IPS-18a (cell line): Measurements from ENCODE around the gene LIME1.
A peak's percentile ranks its signal among the peaks of the same experiment; 100 is the strongest.
"Not testable (repeated sequence)": the region's sequence is repeated elsewhere in the genome, so short reads cannot be mapped to it uniquely, and the experiment has no call there.

Experiments used
- H3K27ac ChIP-seq: one replicate; pipeline ENCODE4 v1.5.1; 2013; ENCODE audit warnings: low read length
- H3K27me3 ChIP-seq: one replicate; pipeline ENCODE4 v1.6.1; 2013; ENCODE audit warnings: mild to moderate bottlenecking, low read length; ENCODE audit not compliant: control insufficient read depth, insufficient read depth
- H3K36me3 ChIP-seq: one replicate; pipeline ENCODE4 v1.6.1; 2013; ENCODE audit warnings: low read depth, low read length; ENCODE audit not compliant: control insufficient read depth
- H3K4me1 ChIP-seq: one replicate; pipeline ENCODE4 v1.6.1; 2013; ENCODE audit warnings: low read depth, low read length; ENCODE audit not compliant: control insufficient read depth
- H3K4me3 ChIP-seq: one replicate; pipeline ENCODE4 v1.5.1; 2013; ENCODE audit warnings: low read length
- H3K9ac ChIP-seq: one replicate; pipeline ENCODE4 v1.6.1; 2013; ENCODE audit warnings: mild to moderate bottlenecking, low read length, moderate library complexity
- H3K9me3 ChIP-seq: one replicate; pipeline ENCODE4 v1.6.1; 2013; ENCODE audit warnings: low read depth, low read length; ENCODE audit not compliant: control insufficient read depth

Gene LIME1

GRCh38 chr20:63706027-63706695 is 30.3 kb upstream of the LIME1 start:
- H3K4me1 ChIP-seq, result peaks cover 3% of the 10 kb centered on the region
- no peaks in the 10 kb centered on the region for H3K9me3 ChIP-seq
- H3K27ac ChIP-seq, result no peak overlapping the region
- H3K4me3 ChIP-seq, result peak overlapping the region; percentile 81
- peaks cover 38% of the 10 kb centered on the region for H3K36me3 ChIP-seq
- no peaks in the 10 kb centered on the region for H3K27me3 ChIP-seq
- no peak overlapping the region for H3K9ac ChIP-seq

DNA sequence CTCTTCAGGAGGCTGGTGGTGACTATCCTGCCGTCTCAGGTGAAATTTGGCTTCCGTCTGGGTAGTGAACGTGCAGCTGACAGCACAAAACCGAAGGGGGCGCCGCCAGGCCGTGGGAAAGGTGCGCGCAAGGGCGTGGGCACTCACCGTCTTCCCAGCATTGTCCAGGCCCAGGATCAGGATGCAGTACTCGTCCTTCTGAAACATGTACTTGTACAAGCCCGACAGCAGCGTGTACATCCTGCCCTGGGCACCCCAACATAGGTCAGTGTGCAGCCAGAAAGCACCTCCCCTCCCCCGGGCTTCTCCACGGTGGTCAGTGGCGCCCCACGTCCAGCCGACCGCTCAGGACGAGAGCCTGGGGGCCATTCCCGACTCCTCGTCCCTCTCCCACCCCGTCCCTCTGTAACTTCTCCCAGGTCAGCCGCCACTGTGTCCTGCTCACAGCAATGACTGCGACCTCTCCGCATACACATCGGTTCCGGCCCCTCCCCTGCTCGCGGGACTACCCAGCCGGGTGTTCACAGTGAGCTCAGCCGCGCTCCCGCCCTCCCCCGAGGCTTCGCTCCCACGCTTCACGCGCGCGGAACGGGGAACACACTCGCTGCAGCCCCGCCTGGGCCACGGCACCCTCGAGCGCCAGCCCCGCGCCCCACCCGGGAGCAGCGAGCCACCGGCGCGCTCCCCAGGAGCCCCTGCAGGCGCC is 29.5 kb upstream of the LIME1 start:
- Histone ChIP-seq H3K9ac (peak overlapping the region; percentile 54), H3K4me3 (peak overlapping the region; percentile 81), H3K27me3 (no peaks in the 10 kb centered on the region), H3K27ac (no peak overlapping the region), H3K36me3 (peaks cover 44% of the 10 kb centered on the region), H3K4me1 (peaks cover 3% of the 10 kb centered on the region), H3K9me3 (no peaks in the 10 kb centered on the region)

DNA sequence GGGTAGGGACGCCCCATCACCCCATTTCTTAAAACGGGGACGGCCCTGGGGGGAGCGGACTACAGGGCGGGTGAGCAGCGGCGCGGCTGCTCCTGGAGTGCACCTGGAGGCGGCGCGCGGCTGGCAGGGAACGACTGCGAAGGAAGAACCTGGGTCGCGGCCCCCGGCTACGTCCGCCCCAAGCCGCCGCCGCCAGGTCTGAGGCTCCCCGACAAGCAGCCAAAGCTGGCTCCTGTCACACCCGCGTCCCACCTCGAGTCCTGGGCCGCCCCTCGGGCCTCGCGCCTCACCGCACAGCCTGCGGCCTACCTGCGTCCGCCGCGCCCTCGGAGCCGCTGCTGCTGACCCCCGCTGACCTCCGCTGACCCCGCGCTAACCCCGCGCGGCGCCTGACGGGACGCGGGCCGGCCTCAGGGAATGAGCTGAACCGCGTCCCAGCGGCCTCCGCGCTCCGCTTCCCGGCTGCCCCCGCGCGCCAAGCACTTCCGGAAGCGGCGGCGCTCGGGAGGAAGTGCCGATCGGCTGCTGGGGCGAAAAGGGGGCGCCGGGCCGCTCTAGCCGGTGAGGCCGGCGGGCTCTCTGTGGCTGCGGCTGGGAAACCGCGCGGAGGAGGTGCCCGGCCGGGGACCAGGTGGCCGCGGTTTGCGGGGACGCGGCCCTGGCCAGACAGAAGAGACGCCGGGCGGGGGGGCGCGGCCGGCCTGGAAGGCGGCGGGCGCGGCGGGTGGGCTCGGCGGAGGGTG is 28.7 kb upstream of the LIME1 start, which contains the start of the genes ARFRP1 and ZGPAT:
TSS of gene ARFRP1 (minus strand) at position 419 of the 743 bp plus-strand sequence. CDS start 885 bp downstream, outside the sequence.
TSS of gene ZGPAT (plus strand) at position 482 of the 743 bp plus-strand sequence. CDS start 542 bp downstream, outside the sequence.
- Histone ChIP-seq H3K4me3 (peak within 1 kb of the TSS; percentile 81), H3K27me3 (no peaks in the 10 kb centered on the region), H3K27ac (no peak within 1 kb of the TSS), H3K4me1 (peaks cover 3% of the 10 kb centered on the region), H3K9me3 (no peaks in the 10 kb centered on the region), H3K36me3 (peaks cover 47% of the 10 kb centered on the region), H3K9ac (peak within 1 kb of the TSS; percentile 54)

- Histone ChIP-seq H3K36me3 (peaks cover 47% of the 10 kb centered on the region), H3K27ac (no peak overlapping the region), H3K9me3 (no peaks in the 10 kb centered on the region), H3K4me1 (peaks cover 3% of the 10 kb centered on the region), H3K9ac (peak overlapping the region; percentile 28), H3K27me3 (no peaks in the 10 kb centered on the region), H3K4me3 (peak overlapping the region; percentile 81)
Measured at GRCh38 chr20:63708301-63709148, 27.9 kb upstream of the LIME1 start.

- H3K27me3 ChIP-seq, result no peaks in the 10 kb centered on the region
- H3K4me1 ChIP-seq, result peaks cover 3% of the 10 kb centered on the region
- no peak overlapping the region for H3K9ac ChIP-seq
- H3K9me3 ChIP-seq, result no peaks in the 10 kb centered on the region
- peaks cover 47% of the 10 kb centered on the region for H3K36me3 ChIP-seq
- H3K27ac ChIP-seq, result no peak overlapping the region
- H3K4me3 ChIP-seq, result peak overlapping the region; percentile 81
Measured at GRCh38 chr20:63709149-63709527, 27.3 kb upstream of the LIME1 start.

- no peak overlapping the region for H3K27ac ChIP-seq
- H3K27me3 ChIP-seq, result no peaks in the 10 kb centered on the region
- H3K4me1 ChIP-seq, result peaks cover 3% of the 10 kb centered on the region
- H3K4me3 ChIP-seq, result no peak overlapping the region
- peaks cover 36% of the 10 kb centered on the region for H3K36me3 ChIP-seq
- no peak overlapping the region for H3K9ac ChIP-seq
- H3K9me3 ChIP-seq, result no peaks in the 10 kb centered on the region
Measured at GRCh38 chr20:63711085-63711645, 25.3 kb upstream of the LIME1 start.

DNA sequence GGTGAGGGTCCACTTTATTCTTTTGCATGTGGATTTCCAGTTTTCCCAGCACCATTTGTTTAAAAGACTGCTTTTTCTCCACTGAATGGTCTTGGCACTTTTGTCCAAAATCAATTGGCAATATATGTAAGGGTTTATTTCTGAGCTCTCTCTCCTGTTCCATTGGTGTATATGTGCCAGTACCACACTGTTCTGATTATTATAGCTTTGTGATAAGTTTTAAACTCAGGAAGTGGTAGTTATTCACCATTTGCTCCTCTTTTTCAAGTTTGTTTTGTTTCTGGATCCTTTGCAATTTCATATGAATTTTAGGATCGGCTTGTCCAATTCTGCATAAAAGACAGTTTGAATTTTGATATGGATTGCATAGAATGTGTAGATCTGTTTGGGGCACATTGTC is 24.3 kb upstream of the LIME1 start:
- Histone ChIP-seq H3K4me1 (no peaks in the 10 kb centered on the region), H3K4me3 (no peak overlapping the region), H3K27ac (no peak overlapping the region), H3K9ac (no peak overlapping the region), H3K9me3 (no peaks in the 10 kb centered on the region), H3K36me3 (peaks cover 30% of the 10 kb centered on the region), H3K27me3 (no peaks in the 10 kb centered on the region)

- H3K27ac ChIP-seq, result no peak overlapping the region
- no peaks in the 10 kb centered on the region for H3K27me3 ChIP-seq
- no peaks in the 10 kb centered on the region for H3K4me1 ChIP-seq
- no peak overlapping the region for H3K4me3 ChIP-seq
- no peaks in the 10 kb centered on the region for H3K9me3 ChIP-seq
- peaks cover 28% of the 10 kb centered on the region for H3K36me3 ChIP-seq
- H3K9ac ChIP-seq, result no peak overlapping the region
Measured at GRCh38 chr20:63714858-63715257, 21.6 kb upstream of the LIME1 start.

GRCh38 chr20:63718996-63719395 is 17.5 kb upstream of the LIME1 start:
- Histone ChIP-seq H3K27ac (no peak overlapping the region), H3K27me3 (no peaks in the 10 kb centered on the region), H3K9ac (no peak overlapping the region), H3K4me1 (no peaks in the 10 kb centered on the region), H3K9me3 (no peaks in the 10 kb centered on the region), H3K4me3 (no peak overlapping the region), H3K36me3 (peaks cover 17% of the 10 kb centered on the region)

DNA sequence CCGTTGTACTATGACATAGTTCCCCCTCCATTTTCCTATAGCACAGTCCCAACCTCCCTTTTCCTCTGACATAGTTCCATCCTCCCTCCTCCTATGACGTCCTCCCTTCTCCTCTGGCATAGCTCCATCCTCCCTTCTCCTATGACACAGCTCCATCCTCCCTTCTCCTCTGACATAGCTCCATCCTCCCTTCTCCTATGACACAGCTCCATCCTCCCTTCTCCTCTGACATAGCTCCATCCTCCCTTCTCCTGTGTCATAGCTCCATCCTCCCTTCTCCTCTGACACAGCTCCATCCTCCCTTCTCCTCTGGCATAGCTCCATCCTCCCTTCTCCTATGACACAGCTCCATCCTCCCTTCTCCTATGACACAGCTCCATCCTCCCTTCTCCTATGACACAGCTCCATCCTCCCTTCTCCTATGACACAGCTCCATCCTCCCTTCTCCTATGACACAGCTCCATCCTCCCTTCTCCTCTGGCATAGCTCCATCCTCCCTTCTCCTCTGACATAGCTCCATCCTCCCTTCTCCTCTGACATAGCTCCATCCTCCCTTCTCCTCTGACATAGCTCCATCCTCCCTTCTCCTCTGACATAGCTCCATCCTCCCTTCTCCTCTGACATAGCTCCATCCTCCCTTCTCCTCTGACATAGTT is 13.4 kb upstream of the LIME1 start:
- H3K36me3 ChIP-seq, H3K4me3 ChIP-seq, H3K4me1 ChIP-seq, H3K27ac ChIP-seq, H3K27me3 ChIP-seq, H3K9ac ChIP-seq, H3K9me3 ChIP-seq: not testable (repeated sequence)
